ENCODE data around the gene HDAC4.

The HDAC4 gene

GRCh38 chr2:239096676-239097427, 304.0 kb downstream of the HDAC4 start:
- no peak overlapping the region for H3K9ac ChIP-seq (ENCODE audit: low read length)
- no peaks in the 10 kb centered on the region for H3K4me1 ChIP-seq (ENCODE audit: control insufficient read depth, insufficient read depth, low read length)
- H3K4me3 ChIP-seq (ENCODE audit: low read length): no peak overlapping the region

GRCh38 chr2:239095460-239096081, 305.2 kb downstream of the HDAC4 start:
- no peaks in the 10 kb centered on the region for H3K27me3 ChIP-seq (ENCODE audit: control insufficient read depth, insufficient read depth, low read length)
- H3K36me3 ChIP-seq (ENCODE audit: control insufficient read depth, insufficient read depth, low read length): no peaks in the 10 kb centered on the region
- H3K4me3 ChIP-seq (ENCODE audit: low read length): no peak overlapping the region
- no peaks in the 10 kb centered on the region for H3K4me1 ChIP-seq (ENCODE audit: control insufficient read depth, insufficient read depth, low read length)
- H3K9me3 ChIP-seq (ENCODE audit: control insufficient read depth, low read length): no peaks in the 10 kb centered on the region
- no peak overlapping the region for H3K9ac ChIP-seq (ENCODE audit: low read length)

More at GRCh38 chr2:239096676-239097427, 304.0 kb downstream of the HDAC4 start:
- Histone ChIP-seq H3K36me3 (ENCODE audit: control insufficient read depth, insufficient read depth, low read length) (peaks cover 3% of the 10 kb centered on the region), H3K27me3 (ENCODE audit: control insufficient read depth, insufficient read depth, low read length) (no peaks in the 10 kb centered on the region), H3K9me3 (ENCODE audit: control insufficient read depth, low read length) (no peaks in the 10 kb centered on the region)

GRCh38 chr2:239094867-239095266, 306.0 kb downstream of the HDAC4 start:
- H3K36me3 ChIP-seq (ENCODE audit: control insufficient read depth, insufficient read depth, low read length): no peaks in the 10 kb centered on the region
- H3K4me1 ChIP-seq (ENCODE audit: control insufficient read depth, insufficient read depth, low read length): no peaks in the 10 kb centered on the region
- H3K4me3 ChIP-seq (ENCODE audit: low read length): no peak overlapping the region
- H3K27me3 ChIP-seq (ENCODE audit: control insufficient read depth, insufficient read depth, low read length): no peaks in the 10 kb centered on the region
- H3K9me3 ChIP-seq (ENCODE audit: control insufficient read depth, low read length): no peaks in the 10 kb centered on the region
- no peak overlapping the region for H3K9ac ChIP-seq (ENCODE audit: low read length)

- Histone ChIP-seq H3K36me3 (ENCODE audit: control insufficient read depth, insufficient read depth, low read length) (no peaks in the 10 kb centered on the region), H3K9ac (ENCODE audit: low read length) (no peak overlapping the region), H3K9me3 (ENCODE audit: control insufficient read depth, low read length) (no peaks in the 10 kb centered on the region), H3K27me3 (ENCODE audit: control insufficient read depth, insufficient read depth, low read length) (no peaks in the 10 kb centered on the region), H3K4me3 (ENCODE audit: low read length) (no peak overlapping the region), H3K4me1 (ENCODE audit: control insufficient read depth, insufficient read depth, low read length) (no peaks in the 10 kb centered on the region)
Observed at GRCh38 chr2:239093952-239094351, 306.9 kb downstream of the HDAC4 start.

- Histone ChIP-seq H3K9ac (ENCODE audit: low read length) (no peak overlapping the region), H3K36me3 (ENCODE audit: control insufficient read depth, insufficient read depth, low read length) (no peaks in the 10 kb centered on the region), H3K4me1 (ENCODE audit: control insufficient read depth, insufficient read depth, low read length) (no peaks in the 10 kb centered on the region), H3K9me3 (ENCODE audit: control insufficient read depth, low read length) (no peaks in the 10 kb centered on the region), H3K27me3 (ENCODE audit: control insufficient read depth, insufficient read depth, low read length) (no peaks in the 10 kb centered on the region), H3K4me3 (ENCODE audit: low read length) (no peak overlapping the region)
Observed at GRCh38 chr2:239093542-239093941, 307.3 kb downstream of the HDAC4 start.

- H3K36me3 ChIP-seq (ENCODE audit: control insufficient read depth, insufficient read depth, low read length): no peaks in the 10 kb centered on the region
- no peak overlapping the region for H3K4me3 ChIP-seq (ENCODE audit: low read length)
- H3K9me3 ChIP-seq (ENCODE audit: control insufficient read depth, low read length): no peaks in the 10 kb centered on the region
- no peak overlapping the region for H3K9ac ChIP-seq (ENCODE audit: low read length)
- no peaks in the 10 kb centered on the region for H3K27me3 ChIP-seq (ENCODE audit: control insufficient read depth, insufficient read depth, low read length)
- H3K4me1 ChIP-seq (ENCODE audit: control insufficient read depth, insufficient read depth, low read length): no peaks in the 10 kb centered on the region
Observed at GRCh38 chr2:239092571-239093294, 308.1 kb downstream of the HDAC4 start.

GRCh38 chr2:239089884-239090283, 310.9 kb downstream of the HDAC4 start:
- Histone ChIP-seq H3K9ac (ENCODE audit: low read length) (no peak overlapping the region), H3K36me3 (ENCODE audit: control insufficient read depth, insufficient read depth, low read length) (no peaks in the 10 kb centered on the region), H3K4me1 (ENCODE audit: control insufficient read depth, insufficient read depth, low read length) (no peaks in the 10 kb centered on the region), H3K27me3 (ENCODE audit: control insufficient read depth, insufficient read depth, low read length) (no peaks in the 10 kb centered on the region), H3K4me3 (ENCODE audit: low read length) (no peak overlapping the region), H3K9me3 (ENCODE audit: control insufficient read depth, low read length) (no peaks in the 10 kb centered on the region)

- Histone ChIP-seq H3K9ac (ENCODE audit: low read length) (no peak overlapping the region), H3K36me3 (ENCODE audit: control insufficient read depth, insufficient read depth, low read length) (no peaks in the 10 kb centered on the region), H3K9me3 (ENCODE audit: control insufficient read depth, low read length) (no peaks in the 10 kb centered on the region), H3K4me3 (ENCODE audit: low read length) (no peak overlapping the region), H3K27me3 (ENCODE audit: control insufficient read depth, insufficient read depth, low read length) (no peaks in the 10 kb centered on the region), H3K4me1 (ENCODE audit: control insufficient read depth, insufficient read depth, low read length) (no peaks in the 10 kb centered on the region)
Observed at GRCh38 chr2:239087046-239087710, 313.6 kb downstream of the HDAC4 start.

- Histone ChIP-seq H3K27me3 (ENCODE audit: control insufficient read depth, insufficient read depth, low read length) (no peaks in the 10 kb centered on the region), H3K4me1 (ENCODE audit: control insufficient read depth, insufficient read depth, low read length) (no peaks in the 10 kb centered on the region), H3K9ac (ENCODE audit: low read length) (no peak overlapping the region), H3K36me3 (ENCODE audit: control insufficient read depth, insufficient read depth, low read length) (no peaks in the 10 kb centered on the region), H3K4me3 (ENCODE audit: low read length) (no peak overlapping the region), H3K9me3 (ENCODE audit: control insufficient read depth, low read length) (no peaks in the 10 kb centered on the region)
Observed at GRCh38 chr2:239086325-239087020, 314.3 kb downstream of the HDAC4 start.

- Histone ChIP-seq H3K36me3 (ENCODE audit: control insufficient read depth, insufficient read depth, low read length) (no peaks in the 10 kb centered on the region), H3K9ac (ENCODE audit: low read length) (no peak overlapping the region), H3K27me3 (ENCODE audit: control insufficient read depth, insufficient read depth, low read length) (no peaks in the 10 kb centered on the region), H3K9me3 (ENCODE audit: control insufficient read depth, low read length) (no peaks in the 10 kb centered on the region), H3K4me3 (ENCODE audit: low read length) (no peak overlapping the region), H3K4me1 (ENCODE audit: control insufficient read depth, insufficient read depth, low read length) (no peaks in the 10 kb centered on the region)
Observed at GRCh38 chr2:239085201-239085992, 315.4 kb downstream of the HDAC4 start.

GRCh38 chr2:239084007-239084406, 316.8 kb downstream of the HDAC4 start:
- Histone ChIP-seq H3K36me3 (ENCODE audit: control insufficient read depth, insufficient read depth, low read length) (no peaks in the 10 kb centered on the region), H3K9me3 (ENCODE audit: control insufficient read depth, low read length) (no peaks in the 10 kb centered on the region), H3K4me3 (ENCODE audit: low read length) (no peak overlapping the region), H3K4me1 (ENCODE audit: control insufficient read depth, insufficient read depth, low read length) (no peaks in the 10 kb centered on the region), H3K27me3 (ENCODE audit: control insufficient read depth, insufficient read depth, low read length) (no peaks in the 10 kb centered on the region), H3K9ac (ENCODE audit: low read length) (no peak overlapping the region)

All from mucosa of stomach (tissue), 1 donor.